Body of pancreas (tissue), 4 donors: Measurements from ENCODE around the gene ROR1.

Experiments
- POLR2A ChIP-seq, 3 donors: fragments of 450-650 bp; IDR thresholded peaks; one replicate each; pipeline ENCODE4 v1.6.1; 2016; ENCODE audit warnings: antibody characterized with exemption in 3 of 3, mild to moderate bottlenecking in 2 of 3
- TF ChIP-seq, protein P1 (sequence below), 7 experiments: fragments of 450-650 bp in 4 of 7; fragments of 200-600 bp in 3 of 7; sonication (generic) in 3 of 7; IDR thresholded peaks; one replicate each; pipeline ENCODE4 v1.5.1; 2016 to 2019; ENCODE audit warnings: antibody characterized with exemption in 7 of 7

DNA sequence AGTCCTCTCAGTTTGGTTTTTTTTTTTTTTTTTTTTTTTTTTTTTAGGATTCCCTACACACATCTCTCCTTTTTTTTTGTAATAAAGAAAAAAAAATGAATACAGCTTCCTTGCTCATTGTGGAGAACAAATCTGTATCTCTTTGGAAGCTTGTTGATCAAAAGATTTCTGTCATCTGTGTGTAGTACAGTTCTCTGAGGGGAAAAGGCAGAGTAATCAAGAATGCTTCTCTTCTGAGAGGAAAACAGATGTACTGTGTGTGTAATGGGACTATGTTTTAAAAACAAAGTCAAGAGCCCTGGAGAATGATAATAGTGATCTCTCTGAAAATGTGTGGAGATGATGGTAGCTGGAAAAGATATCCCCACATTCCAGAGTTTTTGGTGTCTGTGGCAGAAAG is 16.5 kb upstream of the ROR1 start:
- no peak for TF ChIP-seq POLR2A (IDR thresholded peaks at IDR 0.05)
- TF ChIP-seq, protein P1, sequence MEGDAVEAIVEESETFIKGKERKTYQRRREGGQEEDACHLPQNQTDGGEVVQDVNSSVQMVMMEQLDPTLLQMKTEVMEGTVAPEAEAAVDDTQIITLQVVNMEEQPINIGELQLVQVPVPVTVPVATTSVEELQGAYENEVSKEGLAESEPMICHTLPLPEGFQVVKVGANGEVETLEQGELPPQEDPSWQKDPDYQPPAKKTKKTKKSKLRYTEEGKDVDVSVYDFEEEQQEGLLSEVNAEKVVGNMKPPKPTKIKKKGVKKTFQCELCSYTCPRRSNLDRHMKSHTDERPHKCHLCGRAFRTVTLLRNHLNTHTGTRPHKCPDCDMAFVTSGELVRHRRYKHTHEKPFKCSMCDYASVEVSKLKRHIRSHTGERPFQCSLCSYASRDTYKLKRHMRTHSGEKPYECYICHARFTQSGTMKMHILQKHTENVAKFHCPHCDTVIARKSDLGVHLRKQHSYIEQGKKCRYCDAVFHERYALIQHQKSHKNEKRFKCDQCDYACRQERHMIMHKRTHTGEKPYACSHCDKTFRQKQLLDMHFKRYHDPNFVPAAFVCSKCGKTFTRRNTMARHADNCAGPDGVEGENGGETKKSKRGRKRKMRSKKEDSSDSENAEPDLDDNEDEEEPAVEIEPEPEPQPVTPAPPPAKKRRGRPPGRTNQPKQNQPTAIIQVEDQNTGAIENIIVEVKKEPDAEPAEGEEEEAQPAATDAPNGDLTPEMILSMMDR (IDR thresholded peaks at IDR 0.05): no peak
